NCI-H187 treated with DMSO at 0.1 percent for 48 hours (cell line): ENCODE measurements around the gene MKRN1.
"Not testable (repeated sequence)": the region's sequence is repeated elsewhere in the genome, so short reads cannot be mapped to it uniquely, and the experiment has no call there.

Experiments
- DNase-seq: peaks from one replicate; lab custom pipeline; 2025; lab: John Stamatoyannopoulos, UW

MKRN1 gene

DNA sequence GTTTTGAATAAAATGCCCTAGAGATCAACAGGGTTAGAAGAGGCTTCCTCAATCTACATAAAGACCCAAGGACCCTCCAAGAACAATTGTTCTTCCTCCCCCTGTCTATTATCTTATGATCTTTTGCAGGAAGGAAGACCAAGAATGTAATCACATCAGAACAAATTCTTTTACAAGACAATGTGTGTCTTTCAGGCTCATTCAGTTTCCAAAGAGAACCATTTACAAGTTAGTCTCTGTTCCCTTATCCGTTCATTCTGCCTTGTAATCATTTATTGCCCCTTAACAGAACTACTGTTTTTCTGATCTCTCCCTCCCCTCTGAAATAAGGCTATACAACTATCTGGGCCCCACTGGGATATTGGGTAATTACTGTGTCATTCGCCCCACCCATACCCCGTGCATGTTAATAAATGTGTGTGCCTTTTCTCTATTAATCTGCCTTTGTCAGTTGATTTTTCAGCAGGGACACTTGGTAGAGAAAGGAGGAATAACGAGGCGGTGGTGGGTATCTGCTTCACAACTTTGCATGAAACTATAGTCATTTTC lies 5.7 kb upstream of the MKRN1 start:
- no peak for DNase-seq

DNA sequence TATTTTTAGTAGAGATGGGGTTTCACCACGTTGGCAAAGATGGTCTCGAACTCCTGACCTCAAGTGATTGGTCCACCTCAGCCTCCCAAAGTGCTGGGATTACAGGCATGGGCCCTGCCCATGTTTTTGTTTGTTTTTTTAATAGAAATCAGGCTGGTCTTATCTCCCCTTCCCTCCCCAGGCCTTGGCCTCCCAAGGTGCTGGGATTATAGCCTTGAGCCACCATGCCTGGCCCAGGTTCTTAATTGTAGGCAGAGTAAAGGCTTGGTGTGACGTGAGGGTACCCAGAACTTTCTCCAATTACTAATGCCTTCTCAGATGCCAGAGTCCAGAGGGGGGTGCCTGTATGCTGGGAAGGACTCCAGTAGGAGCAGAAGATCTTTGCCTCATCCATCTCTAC lies 5.2 kb upstream of the MKRN1 start:
- DNase-seq, result no peak

DNA sequence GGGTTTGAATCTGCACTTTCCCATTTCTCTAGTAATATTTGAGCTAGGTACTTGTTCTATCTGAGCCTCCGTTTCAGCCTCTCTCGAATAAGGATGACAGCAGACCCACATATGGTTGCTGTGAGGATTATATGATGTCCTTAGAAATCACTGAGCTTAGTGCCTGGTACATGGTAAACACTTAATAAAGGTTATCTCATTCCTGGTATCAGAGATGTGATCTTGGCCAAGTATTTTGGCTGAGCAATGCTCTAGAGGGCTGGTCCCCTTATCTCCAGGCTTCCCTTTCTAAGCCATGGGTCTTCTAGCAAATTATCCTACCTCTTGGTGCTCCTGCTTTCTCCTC lies 407 bp upstream of the MKRN1 start:
- DNase-seq, result no peak

DNA sequence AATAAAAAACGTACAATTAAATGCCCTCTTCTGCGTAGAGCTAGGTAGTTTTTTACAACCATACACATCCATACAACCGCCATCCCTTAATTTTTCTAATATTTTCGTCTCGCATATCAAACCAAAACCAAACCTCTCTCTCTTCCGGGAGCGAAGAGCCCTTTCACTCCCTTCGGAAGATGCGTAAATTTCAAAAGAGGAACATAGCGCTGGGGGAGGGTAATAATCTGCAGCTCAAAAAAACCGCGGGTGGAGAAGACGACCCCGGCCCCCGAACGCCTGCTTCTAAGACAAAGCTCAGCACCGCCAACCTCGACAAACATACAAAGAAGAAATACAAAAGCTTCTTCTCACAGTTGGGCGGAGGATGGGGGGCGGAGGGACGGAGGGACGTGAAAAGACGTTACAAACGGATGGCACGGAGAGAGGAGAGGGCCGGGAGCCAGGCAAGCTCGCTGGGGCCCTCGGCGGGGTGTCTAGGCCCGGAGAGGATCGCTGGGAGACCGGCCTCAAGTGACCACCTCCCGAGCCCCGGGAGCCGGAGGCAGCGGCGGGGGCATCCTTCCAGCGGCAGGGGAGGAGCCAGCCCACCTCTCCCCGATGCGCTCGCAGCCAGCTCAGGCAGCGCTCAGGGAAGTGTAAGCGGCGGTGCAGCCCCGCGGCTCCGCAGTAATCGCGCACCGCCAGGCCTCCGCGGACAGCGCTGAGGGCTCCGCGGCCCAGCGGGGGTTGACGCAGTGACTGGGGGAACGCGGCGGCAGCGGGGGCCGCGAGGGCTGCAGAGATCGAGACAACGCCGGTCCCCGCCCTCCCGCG lies 851 bp downstream of the MKRN1 start:
- DNase-seq, result no peak

DNA sequence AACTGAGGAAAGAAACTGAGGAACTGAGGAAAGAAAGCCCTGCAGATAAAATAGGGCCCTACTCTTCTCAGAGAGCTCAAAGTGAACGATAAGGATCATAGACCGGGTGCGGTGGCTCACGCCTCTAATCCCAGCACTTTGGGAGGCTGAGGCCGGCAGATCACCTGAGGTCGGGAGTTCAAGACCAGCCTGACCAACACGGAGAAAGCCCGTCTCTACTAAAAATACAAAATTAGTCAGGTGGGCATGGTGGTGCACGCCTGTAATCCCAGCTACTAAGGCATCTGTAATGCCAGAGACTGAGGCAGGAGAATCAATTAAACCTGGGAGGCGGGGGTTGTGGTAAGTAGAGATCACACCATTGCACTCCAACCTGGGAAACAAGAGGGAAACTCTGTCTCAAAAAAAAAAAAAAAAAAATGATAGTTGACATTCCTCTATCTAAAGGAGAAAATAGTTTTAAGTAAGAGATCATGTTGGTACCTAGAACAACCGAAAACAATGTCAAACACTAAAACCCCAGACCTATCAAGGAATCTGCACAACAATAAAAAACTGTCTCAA lies 2.5 kb downstream of the MKRN1 start:
- DNase-seq, result no peak

DNA sequence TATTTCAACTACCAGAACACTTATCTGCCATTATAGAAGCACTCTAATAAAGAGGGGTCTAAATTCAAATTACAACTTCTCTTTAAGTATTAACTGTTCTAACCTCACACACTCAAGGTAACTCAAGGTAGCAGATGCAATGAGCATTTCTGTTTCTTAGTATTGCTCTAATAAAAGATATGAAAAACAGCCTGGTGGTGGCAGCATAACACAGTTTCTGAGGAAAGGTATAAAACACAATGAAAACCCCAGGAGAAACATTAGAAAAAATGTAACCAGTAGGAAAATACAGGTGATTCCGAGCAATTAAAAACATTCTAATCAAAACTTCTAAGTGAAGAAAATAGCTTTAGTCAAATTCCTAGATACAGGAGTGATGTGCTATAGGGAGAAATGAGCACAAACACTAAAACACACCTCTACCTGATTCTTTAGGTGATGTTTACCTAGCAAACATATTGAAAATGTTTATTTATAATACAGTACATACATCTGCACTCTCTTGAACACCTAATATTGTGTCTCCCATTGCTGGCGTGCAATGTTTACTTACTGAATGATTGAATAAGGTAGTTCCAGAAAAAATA lies 3.5 kb downstream of the MKRN1 start:
- peak; percentile 59 for DNase-seq

DNA sequence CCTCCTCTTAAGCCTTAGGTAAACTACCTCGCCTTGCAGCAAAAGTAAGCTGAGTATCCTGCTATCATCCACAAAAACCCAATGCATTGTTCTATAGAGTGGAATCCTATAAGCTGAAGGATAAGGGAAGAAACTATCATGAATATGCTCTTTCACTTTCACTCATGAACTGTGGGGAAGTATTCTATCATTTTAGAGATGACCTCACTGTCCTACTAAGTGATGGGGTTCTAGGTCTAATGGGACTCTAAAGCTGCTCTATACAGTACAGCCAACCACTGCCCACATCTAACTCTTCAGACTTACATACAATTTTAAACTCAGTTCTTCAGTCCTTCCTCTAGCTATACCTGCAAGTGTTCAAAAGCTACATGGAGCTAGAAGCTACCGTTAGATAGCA lies 16.2 kb downstream of the MKRN1 start:
- DNase-seq, result no peak

DNA sequence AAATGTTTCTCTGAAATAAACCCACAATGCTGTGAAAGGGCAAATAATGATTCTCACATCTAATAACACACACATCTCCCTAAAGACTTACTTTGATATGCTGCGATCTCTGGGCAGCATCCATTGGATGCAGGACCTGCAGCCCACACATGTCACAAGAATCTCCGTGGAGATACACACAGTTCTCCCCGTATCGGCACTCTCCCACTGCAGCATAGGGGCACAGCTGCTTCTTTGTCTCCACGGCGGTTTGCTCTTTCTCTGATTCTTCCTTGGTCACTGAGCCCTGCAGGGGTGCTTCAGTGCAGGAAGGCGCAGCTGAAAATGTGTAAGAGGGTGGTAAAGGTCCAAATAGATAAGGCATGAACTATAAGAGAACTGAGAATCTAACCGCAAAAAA lies 20.4 kb downstream of the MKRN1 start:
- no peak for DNase-seq

DNA sequence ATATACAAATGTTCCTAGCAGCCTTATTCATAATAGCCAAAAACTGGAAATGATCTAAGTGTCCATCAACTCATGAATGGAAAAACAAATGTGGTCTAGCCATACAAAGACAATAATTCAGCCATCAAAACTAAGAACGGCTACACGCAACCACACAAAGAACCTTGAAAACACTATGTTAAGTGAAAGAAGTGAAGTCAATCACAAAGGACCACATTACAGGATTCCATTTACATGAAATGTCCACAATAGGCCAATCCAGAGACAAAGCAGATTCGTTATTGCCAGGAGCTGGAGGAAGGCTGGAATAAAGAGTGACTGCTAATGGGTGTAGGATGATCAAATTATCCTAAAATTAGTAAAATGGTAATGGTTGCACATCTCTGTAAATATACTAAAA lies 21.1 kb downstream of the MKRN1 start:
- no peak for DNase-seq

DNA sequence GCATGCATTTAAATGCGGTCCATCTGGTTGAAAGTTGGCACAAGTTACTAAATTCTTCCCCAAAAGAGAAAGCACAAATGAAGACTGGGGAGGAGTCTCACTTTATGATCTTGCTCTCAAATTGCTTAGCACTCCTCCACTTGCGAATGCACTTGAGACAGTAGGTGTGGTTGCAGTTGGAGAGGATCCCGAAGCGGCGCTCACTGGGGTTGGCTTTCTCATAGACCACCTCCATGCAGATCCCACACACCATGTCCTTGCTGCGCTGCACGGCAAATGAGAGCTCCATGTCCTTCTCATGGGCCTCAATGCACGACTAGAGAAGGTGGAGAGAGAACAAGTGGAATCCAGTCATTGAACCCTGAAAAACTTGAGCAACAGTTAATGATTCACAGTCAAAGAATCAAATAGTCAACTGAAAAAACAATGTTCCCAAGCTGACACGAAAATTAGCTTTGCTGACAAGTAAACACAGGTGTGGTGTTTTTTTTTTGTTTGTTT lies 22.7 kb downstream of the MKRN1 start:
- DNase-seq, result no peak

DNA sequence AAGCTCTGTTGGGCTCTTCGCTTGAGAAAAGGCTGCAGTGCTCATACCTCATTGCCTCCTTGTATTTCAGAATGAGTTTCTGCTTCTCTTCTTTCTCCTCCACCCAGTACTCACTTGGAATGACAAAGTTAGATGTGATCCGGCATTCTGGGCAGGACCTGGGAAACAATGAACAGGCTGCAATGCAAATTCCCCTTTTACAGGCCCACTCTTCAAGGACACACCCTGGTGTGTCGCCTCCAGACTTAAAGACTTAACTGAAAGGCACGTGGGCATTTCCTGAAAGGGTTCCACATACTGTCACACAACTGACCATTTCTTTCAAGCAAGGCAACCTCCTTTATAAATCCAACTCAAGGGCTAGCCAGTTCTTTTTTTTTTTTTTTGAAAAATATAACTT lies 23.6 kb downstream of the MKRN1 start:
- no peak for DNase-seq

DNA sequence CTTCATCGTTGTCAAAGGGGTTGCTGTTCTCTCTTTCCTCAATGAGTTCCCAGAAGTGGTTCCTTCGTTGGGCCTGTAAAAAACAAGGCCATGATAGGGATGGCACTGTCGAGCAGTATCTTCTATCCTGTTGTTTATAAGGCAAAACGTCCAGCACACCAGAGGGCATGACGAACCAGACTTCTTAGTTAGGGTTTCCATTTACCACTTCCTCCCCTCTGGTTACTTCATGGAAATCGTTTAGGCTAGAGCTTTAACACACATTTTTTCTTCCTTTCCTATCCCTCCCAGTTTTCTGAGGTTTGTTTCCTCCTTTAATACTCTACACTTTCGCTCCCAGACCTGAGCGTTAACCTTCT lies 24.7 kb downstream of the MKRN1 start:
- no peak for DNase-seq

DNA sequence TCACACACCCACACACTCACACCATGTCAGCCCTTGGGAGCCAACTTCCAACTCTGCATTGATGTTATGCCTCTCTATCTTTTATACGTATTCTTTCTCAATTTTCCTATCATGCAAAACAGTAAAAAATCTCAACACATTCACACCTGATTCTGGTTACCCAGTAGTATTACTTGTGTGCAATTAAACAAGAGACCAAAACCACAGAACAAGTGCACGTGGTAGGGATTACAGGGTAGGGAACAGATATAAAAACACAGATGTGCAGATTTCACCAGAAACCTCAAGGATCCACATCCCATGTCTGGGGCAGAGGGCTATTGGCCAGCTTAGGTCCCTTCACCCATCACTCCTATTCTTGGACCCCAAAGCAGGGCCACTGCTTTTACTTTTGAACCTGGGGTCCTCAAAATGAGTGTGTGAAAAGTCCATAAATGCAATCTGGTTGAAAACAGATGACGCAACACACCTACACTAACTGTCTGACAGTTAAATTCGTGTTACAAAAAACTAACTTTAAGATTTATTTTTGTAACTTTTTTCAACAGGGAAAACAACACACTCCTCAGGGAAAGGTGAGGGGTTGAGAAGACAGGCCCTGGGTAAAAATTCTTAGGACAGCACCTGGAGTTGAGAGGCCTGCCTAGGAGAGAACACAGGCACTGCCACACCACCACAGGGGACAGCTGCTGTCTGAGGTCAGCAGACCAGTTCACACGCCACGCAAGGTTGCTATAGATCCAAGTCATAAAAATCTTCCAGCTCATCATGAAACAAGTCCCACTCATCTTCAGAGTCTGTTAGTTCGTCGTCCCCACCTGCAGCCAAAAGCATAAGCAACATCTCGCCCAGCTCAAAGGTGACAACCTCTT lies 25.3 kb downstream of the MKRN1 start:
- not testable (repeated sequence) for DNase-seq

DNA sequence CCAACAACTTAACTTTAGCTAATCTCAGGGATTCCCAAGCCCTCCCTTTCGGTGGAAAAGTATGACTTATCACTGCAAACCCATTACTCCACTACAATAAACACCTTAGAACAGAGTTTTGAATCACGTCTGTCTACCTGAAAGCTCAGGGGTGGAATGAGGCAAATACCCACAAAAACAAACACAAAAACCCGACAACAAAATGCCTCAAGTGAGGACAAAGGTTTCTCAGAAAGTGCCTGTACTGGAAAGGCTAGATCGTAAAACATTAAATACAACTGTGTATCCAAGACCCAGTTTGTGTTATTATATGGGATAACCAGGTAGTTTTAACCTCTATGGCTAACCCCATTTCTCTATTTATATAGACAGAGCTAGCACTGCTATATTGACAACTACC lies 26.0 kb downstream of the MKRN1 start:
- no peak for DNase-seq

DNA sequence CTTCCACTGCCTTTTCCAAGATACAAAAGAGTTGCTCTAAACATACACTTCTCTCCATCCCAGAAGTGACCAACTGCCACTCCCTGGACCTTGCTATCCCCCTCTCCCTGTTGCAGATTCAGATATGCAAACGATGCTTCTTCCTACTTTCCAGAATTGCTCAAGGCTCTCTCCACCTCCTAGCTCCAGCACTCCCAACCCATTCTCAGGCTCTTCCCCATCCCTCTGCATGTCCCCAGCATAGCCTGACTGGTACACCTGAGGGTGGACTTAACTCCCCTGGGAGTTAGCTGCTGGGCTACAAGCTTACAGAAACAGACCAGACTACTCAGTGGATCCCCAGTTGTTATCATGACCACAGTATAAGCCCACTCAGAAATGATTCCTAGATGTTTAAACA lies 27.6 kb downstream of the MKRN1 start:
- no peak for DNase-seq

DNA sequence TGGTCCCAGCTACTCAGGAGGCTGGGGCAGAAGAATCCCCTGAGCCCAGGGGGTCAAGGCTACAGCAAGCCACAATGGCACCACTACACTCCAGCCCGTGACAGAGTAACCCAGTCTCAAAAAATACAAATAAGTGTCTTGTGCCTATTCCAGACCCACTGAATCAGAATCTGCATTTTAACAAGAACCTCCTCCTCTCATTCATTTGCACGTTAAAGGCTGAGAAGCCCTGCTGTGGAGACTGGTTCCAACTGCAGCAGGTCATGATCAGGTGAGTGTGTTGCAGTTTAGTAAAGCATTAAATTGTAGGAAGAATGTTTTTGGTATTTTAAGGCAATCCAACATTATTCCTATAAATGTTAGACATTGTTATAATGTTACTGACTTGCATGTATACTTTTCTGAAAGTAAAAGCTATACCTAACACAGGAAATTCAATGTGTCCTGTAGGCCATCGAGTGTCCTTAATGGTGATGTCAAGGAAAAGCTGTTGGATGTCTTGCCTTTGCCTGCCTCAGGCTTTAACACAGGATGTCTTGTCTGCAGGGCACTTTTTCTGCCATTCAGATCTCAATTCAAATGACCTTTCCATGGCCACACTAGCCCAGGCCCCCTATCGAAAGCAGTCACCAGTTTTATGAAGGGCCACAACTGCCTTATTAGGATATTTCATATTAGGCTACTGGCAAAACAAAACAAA lies 30.4 kb downstream of the MKRN1 start:
- no peak for DNase-seq

DNA sequence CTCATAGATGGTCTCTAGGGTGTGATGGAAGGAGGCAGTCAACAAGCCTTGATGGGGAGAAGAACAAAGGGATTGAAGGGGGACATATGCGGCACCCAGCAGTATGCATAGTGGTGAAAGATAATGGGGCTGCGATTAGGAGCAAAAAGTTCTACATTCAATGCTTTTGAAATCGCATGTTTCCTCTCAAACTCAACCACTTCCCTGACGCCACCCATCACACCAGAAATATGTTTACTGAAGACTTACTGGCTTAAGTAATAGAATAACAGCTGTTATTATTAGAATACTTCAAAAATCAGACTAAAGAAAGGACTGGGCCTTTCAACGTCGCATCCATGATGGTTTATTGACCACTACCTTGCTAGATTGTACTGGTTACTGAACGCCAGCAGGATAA lies 31.5 kb downstream of the MKRN1 start:
- no peak for DNase-seq

DNA sequence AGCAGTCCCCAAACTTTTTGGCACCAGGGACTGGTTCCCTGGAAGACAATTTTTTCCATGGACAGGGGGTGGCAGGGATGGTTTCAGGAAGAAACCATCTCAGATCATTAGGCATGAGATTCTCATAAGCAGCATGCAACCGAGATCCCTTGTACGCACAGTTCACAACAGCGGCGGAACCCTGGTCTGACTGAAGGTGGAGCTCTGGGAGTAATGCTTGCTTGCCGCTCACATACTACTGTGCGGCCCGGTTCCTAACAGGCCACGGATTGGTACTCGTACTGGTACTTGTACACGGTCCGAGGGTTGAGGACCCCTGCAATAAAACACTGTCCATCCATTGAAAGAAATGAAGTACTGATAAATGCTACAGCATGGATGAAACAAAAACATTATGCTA lies 32.8 kb downstream of the MKRN1 start:
- DNase-seq, result no peak

DNA sequence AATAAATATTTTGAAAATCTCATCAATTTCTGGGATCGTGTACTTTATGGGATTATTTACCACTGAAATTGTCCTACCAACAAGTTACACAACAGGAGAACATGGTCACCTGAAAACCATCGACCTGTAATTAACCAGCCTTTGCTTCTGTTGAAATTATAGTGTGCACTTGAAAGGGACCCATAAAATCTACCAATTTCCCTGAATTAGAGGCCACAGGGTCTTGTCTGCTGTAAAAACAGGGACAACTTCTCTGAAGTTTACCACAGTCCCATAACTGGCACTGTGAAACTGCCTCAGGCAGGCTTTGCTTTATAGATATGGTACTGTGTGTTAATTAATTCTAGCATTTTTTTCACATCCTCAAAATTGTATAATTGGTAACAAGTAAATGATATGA lies 37.8 kb downstream of the MKRN1 start:
- no peak for DNase-seq

DNA sequence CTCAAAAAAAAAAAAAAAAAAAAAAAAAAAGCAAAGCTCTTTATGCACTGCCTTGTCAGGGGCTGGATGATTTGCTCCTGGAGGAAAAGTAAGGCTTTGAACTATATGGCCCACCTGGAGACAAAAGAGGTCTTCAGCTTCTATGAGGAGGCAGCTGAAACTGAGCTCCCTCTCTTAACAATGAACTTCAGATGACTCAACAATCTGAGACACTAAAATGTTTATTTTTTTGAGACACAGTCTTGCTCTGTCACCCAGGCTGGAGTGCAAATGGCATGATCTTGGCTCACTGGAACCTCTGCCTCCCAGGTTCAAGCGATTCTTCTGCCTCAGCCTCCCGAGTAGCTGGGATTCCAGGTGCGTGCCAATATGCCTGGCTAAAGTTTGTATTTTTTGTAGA lies 38.7 kb downstream of the MKRN1 start:
- no peak for DNase-seq

DNA sequence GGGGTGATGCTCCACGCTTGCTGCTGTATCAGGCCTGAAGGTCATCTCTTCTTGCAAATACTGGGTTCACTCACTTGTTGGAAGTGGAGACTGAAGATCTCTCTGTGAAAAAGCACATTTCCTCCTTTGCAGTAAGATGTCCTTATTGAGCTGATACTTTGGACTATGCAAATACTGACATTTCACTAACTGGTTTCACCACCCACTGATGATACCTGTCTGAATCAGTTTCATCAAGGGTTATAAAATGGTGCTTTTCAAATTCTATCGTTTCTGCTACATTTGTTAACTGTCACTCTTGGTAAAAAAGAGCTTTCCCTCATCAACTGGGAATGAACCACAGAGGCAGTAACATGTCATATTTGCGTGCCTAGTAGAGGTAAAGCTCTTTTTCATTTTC lies 39.9 kb downstream of the MKRN1 start:
- no peak for DNase-seq
